Stimulated activated CD4-positive, alpha-beta T cell treated with anti-CD3 and anti-CD28 coated beads, Interleukin-2, amount 100 ng/mL, for 4 hours (primary cell): ENCODE measurements around the gene BRD9.
"Not testable (repeated sequence)": the region's sequence is repeated elsewhere in the genome, so short reads cannot be mapped to it uniquely, and the experiment has no call there.

Source experiments
- DNase-seq: peaks from one replicate; pipeline ENCODE4 v3.0.0-alpha.2; 2020; ENCODE audit warnings: low read depth

Gene BRD9

DNA sequence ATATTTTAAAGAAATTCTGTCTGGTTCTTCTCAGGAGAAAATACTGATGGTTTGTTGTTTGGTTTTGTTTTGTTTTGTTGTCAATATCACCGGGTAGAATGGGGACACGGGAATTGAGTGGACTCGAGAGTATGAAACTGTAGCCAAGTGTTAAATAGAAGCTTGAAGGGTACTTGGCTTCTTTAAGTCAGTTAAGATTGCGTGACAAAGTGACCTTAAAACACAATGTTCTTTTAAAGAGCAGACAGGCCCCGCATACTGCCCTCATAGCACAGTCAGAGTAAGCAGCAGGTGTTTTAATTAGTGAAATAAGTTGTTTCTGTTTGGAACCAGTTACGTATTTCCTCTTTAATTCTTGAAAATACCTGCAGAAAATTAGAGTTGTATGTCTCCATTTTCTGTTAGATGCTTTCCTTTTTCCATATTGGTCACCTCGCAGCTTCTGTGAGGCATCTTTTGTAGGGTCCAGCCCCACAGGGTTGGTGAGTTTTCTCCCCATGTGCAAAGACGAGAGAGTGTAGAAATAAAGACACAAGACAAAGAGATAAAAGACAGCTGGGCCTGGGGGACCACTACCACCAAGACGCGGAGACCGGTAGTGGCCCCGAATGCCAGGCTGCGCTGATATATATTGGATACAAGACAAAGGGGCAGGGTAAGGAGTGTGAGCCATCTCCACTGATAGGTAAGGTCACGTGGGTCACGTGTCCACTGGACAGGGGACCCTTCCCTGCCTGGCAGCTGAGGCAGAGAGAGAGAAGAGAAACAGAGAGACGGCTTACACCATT lies 9.7 kb upstream of the BRD9 start:
- no peak for DNase-seq

DNA sequence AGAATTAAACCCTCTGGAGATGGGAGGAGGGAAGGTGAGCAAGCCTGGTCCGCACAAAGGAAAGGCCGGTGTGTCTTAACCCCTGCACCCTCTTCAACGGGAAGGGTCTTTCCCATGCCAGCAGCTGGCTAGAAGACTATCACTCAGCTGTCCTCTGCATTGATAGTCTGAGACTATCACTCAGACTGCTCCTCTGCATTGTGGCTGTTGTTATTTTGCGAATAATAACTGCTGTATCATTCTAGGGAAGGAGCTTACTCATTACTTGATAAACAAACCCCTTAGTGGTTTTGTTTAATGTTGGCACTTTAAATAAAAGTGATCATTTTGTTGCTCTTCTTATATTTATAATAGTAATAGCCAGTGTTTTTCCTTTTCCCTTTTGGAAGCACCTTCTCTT lies 8.2 kb upstream of the BRD9 start:
- no peak for DNase-seq

DNA sequence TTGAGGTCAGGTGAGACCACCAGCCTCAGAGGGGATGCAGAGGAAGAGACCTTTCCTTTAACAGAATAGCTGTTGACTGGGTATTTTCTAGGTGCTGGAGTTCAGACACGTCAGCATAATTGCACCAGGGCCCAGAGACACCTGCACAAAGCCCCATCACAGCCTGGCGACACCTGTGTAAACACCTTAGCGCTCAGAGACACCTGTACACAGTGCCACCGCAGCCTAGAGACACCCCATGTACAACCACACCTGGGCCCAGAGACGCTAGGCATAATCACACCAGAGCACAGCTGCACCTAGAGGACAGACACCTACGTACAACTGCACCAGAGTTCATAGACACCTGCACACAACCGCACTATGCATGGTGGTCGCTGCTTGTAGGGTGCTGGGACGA lies 1.1 kb upstream of the BRD9 start:
- DNase-seq, result no peak

DNA sequence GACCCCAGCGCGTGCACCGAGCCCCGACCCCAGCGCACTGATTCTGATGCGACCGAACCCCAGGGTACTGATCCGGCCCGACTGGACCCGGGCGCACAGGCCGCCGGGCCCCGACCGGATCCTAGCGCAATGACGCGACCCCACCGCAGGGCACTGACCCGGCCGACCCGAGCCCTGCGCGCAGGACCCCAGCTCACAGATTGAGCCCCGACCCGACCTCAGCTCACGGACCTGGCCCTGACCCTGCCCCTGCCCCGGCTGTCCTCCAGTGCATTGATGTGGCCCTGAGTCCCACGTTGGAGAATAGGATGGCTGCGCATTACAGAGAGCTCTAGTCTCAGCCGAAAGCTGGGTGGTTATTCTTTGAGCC lies 521 bp upstream of the BRD9 start:
- no peak for DNase-seq

DNA sequence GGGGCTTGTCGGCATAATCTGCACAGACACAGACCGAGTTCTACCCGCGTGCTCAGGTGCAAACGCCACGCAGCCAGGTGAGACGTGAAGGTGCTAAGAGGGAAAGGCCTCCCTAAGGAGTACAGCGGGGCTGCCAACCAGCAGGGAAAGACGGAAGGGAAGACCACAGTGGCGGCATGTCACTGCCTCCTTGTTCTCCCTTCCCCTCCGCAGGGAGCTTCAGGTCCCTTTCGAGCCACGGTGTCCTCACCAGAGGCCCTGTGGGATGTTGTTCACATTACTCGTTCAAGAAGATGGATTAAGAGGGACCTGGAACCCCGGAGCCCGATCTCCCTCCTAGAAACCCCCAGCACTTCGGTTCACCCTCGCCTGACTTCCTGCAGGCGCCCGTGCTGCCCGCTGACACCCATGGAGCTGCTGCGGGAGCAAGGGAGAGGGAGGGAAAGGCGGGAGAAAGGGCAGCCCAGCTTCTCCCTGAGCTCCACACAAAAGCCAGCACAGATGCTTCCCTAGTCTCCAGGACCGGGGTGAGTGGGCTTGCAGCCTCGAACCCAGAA lies 686 bp downstream of the BRD9 start:
- DNase-seq, result no peak

DNA sequence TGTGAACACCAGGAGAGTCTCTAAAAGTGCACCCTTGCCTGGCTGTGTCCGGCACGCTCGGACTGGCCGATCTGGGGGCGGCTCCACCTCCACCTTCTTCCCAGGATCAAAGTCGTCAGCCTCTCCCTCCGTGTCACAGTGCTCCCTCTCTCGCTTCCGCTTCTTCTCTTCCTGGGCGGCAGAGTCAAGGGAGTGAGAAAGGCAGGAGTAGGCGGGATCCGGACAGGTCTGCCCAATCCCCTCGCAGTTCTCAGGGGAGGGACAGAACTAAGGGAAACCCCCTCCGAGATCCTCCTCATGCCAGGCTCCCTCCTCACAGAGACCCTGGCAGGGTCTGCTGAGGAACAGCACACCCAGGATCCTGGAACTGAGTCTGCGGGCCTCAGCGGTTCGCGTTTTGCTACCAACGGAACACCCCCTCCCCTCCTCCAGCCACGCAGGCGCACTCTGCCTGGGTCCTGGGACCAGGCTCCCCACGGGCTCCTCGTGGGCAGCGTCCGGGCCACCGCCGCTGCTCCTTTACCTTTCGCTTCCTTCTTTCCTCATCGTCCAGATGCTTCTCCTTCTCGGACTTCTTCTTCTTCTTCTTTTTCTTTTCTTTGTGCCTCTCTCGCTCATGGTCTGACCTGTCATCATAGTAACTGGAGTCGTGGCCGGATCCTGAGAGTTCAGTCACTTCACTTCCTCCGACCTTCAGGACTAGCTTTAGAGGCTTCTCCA lies 1.3 kb downstream of the BRD9 start:
- DNase-seq, result no peak

DNA sequence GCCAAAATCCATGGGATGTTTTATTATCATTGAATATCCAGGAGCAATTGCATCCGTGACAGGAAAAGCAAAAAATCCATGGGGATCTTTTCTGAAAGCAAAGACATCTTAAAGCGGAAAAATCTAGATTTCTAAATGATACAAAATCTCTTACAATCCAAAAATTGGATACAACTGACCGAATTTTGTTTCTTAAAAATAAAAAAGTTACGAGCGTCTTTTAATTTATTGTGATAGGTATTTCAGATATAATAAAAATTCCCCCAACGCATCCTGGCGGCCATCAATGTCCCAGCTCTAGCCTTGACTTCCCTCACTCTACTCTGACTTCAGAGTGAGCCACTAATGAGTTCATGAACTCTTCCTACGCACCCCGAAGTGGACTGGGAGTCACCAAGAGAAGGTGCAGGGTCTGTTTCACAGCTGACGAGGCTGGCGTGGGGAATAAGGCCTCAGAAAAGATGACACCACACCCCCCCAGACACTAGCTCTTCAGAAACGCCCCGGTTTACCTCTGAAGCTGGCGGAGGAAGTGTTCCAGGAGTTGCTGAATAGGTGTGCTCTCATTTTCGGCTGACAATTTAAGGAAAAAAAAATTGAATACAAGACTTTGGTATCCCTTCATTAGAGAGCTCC lies 3.4 kb downstream of the BRD9 start:
- DNase-seq, result no peak

DNA sequence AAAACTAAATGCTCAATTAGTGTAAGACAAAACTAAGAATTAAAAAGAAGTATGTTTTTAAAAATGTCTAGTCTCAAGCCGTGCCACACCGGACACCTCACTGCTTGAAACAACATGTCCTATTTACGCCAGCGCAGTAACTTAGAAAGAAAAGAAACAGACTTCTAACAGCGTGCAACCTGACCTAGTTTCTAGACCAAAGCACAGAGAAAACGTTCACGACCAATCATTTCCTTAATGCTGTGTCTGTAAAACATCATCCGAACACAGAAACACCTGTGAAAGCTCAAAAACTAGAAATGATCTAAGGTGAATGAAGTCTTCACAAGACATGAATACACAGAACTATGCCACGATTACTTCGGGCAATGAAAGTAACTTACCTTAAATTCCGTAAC lies 4.0 kb downstream of the BRD9 start:
- no peak for DNase-seq

DNA sequence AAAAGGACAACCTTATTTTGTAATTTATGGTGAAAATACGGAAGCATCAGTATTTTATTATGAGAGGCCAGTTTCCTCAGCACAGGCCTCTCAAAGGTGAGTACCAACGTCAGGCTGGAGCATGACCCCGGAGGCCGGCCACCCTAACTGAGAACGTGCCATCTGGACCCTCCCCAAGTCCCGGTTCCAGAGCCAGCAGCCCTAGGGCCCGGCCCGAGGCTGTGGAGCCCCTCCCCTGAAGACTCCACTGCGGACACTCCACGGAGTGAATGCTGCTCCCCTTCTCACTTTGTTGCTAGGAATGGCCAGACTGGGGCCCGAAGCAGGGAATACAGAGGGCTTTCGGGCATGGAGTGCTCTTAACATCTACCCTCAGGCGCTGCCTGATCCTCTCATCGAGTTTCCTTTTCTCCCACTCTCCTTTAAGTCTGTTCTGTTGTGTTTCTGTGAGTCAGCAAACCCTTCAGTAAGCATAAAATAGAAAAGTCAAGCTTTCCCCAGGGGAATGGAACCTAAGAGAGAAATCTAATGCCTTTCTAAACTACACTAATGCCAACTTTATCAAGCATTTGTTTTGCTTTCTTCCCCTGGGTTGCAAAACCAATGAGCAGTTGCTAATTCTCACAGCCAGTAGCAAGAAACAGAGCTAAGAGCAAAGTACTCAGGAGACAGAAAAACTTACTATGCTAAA lies 4.5 kb downstream of the BRD9 start:
- no peak for DNase-seq

DNA sequence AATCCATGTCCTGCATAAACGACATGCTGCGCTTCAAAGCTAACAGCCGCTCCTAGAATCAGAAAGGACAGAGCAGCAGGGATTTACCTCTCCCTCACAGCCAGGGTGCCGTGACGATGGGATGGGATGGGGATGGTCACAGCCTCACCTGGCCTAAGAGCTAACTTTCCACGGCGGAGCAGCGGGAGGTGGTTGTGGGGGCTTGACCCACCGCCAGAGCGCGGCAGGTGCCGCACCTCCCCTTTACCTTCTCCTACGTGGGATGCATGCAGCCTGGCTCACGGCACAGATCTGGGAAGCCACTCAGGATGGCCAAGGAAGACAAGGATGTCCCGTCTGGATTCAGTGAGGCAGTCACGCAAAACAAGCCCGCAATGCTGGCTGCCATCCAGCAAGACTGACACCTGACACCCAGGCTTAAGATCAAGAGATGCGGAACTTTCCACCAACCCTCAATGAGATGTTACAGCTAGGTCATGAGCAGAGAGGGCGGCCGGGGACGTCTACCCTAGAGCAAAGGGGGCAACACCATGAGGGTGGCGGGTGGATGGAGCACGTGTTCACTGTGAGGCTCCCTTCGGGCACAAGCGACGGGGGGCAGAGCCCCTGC lies 5.8 kb downstream of the BRD9 start:
- DNase-seq, result no peak

DNA sequence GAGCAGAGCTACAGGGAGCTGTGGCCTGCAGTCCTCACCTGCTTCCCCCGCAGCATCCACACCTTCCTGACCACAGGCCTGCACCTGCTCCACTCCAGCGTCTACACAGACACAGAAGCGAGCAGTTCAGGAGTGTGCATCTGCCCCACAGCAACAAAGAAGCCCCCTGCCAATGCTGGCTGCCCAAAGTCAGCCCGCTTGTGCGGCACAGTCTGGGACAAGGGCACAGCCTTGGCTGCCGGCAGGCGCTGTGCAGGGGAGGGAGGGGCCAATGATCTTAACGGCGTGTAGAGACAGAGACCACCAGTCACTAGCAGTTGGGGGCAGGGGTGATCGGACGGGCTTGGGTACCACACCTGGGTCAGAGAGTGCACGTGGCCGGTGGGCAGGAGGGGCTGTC lies 6.6 kb downstream of the BRD9 start:
- DNase-seq, result no peak

DNA sequence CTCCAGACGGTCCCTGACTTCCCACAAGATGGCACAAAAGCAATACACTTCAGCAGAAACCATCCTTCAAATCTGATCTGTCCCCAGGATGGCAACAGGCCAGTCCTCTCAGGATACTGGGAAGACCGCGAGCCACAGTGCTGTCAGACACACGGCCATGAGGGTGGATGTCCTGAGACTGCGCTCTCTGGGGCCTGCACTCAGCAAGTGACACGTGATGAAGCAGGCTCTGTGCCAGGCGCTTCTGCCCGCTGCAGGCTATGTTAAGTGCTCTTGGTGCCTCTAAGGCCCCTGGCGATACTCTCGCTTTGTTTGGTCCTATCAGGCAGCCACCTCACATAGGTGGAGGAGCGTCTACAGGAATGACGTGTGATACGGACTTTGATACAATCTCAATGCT lies 7.1 kb downstream of the BRD9 start:
- DNase-seq, result no peak

DNA sequence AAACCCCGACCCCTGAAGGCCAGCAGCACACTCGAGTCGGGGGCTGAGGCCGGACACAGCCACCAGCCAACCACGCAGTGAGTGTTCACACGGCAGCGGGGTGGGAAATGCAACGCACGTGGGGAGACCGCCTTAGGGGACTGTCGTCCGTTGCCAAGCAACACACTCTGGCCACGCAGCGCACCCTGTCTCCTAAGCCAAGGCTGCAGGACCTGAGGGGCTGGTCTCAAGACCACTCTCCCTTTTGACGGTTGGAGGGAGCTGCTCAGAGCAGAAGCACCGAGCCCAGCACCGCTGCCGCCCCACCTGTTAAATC lies 7.5 kb downstream of the BRD9 start:
- no peak for DNase-seq

DNA sequence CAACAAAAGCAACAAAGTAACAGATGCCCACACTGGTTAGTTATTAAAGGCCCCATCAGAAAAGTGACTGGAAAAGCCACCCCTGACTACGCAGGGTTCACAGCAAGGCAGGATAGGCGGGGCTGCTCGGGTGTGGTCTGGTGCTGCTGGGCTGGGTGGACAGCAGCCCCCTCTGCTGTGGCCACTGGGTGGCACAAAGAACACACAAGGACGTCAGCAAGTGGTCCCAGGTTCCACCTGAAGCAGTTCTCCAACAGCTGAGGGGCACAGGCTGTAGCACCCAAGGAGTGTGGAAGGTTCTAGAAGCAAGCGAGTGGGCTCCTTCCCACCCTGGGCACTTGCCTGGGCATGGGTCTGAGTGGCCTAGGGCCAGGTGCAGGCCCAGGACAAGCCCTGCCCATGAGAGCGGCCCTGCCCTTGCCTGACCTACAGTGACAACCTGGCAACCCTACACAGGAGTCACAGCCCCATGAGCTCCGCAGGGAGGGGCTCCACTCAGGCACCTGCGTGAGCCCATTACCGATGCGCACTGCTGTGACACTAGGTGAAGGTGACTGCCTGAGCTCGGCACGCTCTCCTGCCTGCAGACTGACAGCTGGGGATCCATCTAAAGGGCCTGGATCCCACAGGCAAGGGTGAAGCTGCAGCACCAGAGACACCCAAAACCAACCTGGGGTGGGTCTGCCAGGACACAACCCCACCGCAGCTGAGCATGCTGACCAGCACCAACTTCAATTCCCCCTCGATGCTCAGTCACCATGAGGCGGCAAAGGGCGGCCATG lies 8.1 kb downstream of the BRD9 start:
- no peak for DNase-seq

DNA sequence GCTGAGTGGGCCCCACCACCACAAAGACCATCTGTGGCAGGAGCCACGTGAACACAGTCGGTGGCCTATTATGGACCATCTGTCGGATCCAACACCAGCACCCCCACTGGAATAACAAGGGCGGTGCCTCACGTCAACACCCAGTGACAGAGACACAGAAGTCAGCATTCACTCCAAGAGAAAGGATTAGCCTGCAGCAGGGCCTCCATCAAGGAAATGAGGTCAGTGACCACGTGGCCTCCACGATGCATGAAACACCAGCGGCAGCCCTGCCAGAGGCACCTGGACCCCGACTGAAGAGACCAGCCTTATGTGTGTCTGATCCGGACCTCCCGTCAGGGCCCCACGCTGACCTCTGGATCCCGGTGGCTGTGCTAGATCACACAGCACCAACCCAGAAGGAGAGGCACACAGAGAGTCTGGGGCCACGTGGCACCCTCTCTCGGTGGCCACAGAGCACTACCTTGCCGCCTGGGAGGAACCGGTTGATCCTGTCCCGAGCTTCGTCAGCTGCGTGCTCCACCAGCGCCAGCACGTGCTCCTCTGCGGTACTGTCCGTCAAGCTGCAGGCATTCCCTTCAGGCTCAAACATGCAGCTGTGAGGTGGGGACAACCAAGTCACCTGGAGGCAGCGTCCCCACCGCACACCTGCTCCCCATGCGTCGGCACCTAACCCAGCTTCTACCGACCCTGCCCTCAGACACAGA lies 9.0 kb downstream of the BRD9 start:
- DNase-seq, result no peak

DNA sequence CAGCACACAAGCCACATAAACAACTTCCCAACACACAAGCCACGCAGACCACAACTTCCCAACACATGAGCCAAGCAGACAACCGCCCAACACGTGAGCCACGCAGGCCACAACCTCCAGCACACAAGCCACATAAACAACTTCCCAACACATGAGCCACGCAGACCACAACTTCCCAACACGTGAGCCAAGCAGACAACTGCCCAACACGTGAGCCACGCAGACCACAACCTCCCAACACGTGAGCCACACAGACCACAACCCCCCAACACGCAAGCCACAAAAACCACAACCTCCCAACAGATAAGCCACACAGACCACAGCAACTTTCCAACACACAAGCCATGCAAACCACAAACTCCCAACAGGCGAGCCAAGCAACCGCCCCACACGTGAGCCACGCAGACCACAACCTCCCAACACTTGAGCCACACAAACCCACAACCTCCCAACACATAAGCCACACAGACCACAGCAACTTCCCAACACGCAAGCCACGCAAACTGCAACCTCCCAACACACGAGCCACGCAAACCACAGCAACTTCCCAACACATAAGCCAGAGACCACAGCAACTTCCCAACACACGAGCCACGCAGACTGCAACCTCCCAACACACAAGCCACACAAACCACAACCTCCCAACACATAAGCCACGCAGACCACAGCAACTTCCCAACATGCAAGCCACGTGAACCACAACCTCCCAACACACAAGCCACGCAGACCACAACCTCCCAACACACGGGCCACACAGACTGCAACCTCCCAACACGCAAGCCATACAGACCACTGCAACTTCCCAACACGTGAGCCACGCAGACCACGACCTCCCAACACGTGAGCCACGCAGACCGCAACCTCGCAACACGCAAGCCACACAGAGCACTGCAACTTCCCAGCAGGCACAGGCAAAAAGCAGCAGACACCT lies 10.1 kb downstream of the BRD9 start:
- DNase-seq, result no peak

DNA sequence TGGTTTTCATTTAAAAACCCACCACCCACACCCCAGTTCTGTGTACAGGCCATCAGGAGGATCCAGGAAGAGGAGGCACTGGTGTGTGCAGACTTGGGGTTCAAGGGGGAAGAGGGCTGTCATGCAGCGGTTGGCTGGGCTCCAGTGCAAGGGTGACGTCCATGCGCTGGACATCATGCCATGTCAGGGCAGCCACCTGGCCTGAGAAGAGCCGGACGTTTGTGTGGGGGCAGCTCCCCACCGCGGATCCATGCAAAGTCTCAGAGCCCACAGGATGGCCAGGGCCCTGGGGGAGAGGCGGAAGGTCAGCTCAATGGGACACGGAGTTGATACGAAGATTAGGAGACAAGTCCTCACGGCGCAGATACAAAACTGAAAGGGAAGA lies 11.1 kb downstream of the BRD9 start:
- DNase-seq, result no peak

DNA sequence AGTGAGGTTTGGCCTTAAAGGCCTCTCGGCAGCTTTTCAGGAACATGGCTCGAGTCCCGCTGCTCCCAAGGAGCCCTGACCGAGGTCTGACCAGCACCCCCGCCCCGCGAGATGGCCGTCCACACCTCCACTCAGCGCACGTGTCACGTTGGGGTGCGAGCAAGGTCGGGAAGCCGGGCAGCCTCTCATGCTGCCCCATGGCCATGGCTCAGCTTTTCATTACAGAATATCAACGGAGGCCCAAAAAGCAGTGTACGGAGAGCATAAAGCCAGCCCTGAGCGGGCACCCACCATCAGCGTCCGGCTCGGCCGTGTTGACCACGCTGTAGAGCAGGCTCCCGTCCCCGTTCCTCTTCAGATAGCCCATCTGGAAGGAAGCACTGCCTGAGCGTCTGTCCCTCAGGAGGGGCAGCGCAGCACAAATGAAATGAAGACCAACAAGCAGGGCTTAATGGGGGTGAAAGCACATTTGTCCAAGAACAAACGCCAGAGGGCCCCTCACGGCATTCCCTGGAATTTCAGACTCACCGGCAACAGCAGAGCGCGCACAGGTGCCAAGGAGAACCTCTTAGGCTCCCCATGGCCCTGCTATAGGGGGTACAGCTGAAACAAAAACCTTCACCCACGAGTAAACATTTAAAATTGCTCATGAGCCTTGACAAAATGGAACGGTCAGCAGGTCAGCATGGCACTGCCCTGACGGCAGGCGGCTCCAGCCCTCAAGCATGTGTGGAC lies 11.6 kb downstream of the BRD9 start:
- DNase-seq, result no peak

DNA sequence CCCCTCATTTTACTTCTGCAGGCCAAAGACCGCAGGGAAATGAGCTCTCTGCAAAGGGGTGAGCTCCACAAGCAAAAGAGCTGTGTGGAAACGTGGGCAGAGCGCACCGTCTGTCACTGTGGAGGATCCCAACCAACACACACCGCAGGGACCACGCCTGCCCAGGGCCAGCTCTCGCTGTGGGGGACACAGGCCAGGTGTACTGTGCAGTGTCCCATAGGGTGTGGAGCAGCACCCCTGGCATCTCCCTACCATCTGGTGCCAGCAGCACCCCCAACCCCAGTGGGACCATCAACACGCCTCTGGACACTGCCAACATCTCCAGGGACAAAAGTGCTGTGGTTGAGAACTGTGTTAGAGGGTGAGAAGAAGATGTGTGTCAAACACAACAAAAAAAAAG lies 13.9 kb downstream of the BRD9 start:
- not testable (repeated sequence) for DNase-seq
